ENCODE measurements around the gene LZTR1.
"Not testable (repeated sequence)": the region's sequence is repeated elsewhere in the genome, so short reads cannot be mapped to it uniquely, and the experiment has no call there.

LZTR1 gene

DNA sequence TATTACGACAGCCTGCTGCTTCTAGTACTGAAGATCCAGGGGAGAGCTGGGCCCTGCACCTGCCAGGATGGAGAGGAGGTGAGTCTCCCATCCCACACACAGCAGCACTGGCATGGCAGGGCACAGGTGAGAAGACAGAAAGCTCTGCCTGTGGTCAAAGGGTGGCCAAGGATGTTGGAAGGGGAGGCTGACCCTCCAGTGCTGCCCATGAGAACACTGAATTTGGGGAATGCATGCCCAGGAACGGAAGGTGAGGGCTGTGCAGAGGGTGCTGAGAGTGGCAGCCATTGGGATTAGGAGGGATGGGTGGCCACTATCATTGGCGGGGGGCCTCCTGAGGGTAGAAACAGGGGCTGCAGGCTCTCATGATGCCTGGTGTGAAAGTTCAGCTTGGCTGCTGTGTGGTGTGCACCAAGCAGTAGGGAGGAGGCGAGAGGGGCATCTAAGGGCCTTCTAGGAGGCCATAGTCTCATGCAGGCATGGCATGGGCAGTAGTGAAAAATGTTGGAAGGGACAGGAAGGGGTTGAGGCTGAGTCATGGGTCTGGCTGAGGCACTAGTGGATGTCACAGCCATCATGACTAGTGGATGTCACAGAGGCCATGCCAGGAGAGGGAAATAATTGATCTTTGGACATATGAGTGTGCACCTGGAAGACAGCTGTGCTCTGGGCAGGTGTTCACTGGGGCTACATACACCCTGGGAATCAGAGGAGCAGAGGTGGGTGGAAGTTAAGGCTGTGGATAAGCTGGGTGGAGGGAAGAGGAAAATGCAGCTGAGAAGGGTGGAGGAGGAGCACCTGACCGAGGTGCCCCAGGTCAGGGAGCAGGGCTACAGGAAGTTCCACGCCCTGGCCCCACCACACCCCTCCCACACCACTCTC is 61.1 kb downstream of the LZTR1 start:
- no peak for DNase-seq

DNA sequence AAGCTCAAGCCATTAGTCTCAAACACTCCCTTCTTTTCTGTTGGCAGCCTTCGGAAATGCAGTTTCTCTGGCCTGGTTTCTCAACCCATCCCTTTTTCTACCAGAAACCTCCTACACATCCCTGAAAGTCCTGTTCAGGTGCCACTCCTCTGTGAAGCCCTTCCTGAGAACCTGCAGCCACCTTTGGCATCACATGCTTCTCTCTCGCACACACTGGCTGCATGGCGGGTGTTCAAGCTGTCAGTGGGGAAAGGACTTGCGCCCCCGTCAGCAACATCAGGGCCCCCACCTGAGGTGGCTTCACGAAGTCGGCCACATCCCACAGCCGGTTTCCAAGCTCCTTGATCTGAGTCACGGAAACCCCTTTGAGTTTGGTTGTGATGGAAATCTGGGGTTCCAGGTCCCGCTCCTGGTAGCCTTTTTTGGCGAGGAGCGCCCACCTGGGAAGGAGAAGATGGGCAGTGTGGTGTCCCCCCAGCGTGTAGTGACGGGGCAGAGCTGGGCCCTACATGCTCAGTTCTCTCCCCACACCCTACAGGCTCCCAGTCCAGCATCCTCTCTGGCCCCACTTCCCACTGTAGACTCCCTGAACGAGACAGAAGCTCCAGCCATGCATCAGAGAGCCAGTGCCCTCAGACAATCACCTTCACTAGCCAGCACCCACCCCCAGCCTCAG is 61.9 kb downstream of the LZTR1 start:
- no peak for DNase-seq

DNA sequence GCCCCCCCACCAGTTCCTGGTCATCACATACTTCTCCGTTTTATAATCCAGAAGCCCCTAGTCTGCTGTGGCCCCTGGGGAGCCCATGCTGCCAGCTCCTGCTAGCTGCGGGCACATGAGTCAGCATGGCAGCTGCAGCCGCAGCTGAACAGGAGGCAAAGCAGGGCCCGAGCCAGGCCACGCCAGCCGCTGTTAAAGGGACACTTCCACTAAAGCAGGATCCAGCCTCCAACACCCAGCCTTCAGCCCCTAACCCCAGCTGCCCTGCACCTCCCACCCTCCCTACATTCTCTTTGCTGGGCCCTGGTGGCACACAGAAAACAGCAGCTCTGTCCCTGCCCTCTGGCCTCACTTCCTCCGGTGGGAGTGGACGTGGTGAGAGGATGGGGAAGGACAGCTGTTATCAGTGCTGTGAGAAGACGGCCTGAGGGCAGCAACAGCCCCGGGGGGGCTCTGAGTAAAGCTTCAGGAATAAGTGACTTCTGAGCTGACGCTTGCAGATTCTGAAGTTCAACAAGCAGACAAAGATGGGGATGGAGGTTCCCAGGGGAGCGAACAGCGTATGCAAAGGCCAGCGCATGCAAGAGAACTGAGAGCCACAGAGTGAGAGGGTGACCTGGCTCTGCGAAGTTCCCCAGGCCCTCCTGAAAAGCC is 63.0 kb downstream of the LZTR1 start:
- peak; percentile 44 for DNase-seq

DNA sequence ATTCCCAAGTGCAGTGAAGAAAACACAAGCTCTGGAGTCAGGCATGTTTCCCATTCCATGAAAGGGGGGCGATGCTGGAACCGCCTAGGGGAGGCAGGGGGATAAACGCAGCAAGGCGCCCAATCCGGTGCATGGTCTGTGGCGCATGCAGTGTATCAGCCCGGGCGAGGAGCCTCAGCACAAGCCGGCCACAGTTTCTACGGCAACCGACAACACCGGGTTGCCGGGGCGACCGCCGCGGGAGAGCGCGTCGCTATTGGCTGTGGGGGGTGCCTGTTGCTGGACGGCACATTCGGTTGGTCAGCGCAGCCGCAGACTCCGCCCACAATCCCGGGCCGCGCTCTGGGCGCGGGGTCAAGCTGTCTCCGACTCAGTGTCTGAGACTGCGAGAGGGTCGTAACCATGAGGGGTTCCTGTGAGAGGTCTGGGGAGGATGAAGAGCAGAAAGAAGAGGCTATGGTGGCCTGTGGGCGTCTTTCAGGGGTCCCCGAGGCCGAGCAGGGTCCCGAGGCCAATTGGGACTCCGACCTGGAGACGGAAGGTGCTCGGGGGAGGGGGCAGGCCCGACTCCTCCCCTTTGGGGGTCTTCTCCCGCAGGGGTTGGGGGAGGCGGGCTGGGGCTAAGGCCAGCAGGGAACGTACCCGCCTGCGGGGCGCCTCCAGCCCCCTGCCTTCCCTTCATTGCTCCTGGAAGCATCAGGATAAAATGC is 63.6 kb downstream of the LZTR1 start, which contains the start of gene LRRC74B:
Gene LRRC74B, plus strand, starts transcription at position 362 of the 710 bp plus-strand sequence. Its CDS starts 41 bp downstream, at position 403.
- peak; percentile 94 for DNase-seq

DNA sequence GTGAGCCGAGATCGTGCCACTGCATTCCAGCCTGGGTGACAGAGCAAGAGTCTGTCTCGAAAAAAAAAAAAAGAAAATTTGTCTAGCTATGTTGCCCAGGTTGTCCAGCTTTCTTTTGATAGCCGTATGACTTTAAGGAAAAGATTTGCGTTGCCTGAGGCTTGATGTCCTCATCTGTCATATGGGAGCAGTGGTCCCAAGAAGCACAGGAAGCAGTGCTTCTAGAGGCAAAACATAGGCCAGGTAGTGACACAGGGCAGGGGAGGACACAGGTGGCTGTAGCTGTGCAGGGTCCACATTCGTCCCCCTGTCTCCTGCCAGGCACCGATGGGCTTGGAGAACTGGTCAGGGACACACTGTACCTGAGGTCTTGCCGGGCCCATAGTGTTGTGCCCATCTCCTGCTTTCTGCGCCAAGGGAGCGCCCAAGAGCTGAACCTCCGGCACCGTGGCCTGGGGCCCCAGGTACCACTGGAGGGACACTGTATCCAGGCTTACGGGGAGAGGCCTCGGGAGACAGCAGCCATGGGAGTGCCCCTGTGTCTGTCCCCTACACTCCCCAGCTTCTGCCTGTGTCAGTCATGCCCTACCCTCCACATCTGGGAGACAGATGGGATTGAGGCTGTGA is 65.1 kb downstream of the LZTR1 start:
- no peak for DNase-seq

DNA sequence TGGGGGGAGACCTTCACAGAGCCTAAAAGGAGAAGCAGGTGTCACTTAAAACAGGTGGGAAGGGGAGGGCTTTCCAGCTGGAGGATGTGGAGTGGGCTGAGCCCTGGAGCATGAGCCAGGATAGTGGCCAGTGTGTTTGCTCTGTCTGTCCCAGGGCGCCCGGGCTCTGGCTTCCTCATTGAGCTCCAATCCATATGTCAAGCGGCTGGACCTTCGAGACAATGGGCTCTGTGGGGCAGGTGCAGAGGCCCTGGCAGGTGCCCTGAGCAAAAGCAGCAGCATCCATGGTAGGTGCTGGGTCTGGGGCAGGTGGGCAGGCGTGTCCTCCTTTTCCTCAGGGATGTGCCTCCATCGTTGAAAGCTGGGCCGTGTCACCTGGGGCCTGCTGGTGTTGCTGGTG is 65.6 kb downstream of the LZTR1 start:
- DNase-seq = no peak

DNA sequence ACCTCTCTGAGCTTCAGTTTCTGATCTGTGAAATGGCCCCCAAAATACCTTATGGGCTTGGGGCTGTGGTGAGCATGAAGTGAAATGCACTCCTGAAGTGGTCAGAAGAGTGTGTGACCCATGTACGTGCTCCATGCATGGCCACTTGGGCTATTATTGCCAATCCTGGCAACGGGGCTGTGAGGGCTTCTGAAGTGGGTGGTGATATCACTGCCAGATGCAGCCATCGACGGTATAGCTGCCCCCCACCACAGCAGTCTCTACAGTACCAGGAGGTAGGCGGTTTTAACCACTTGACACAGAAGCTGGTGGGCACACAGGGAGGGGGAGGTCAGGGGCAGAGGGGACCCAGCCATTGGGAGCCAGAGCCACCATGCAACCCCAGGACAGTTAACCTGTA is 66.4 kb downstream of the LZTR1 start:
- not testable (repeated sequence) for DNase-seq
